H9 (cell line): ENCODE measurements around the gene HPD. TPM values are rescaled to one million over a fixed set of nuclear protein-coding genes. Genes with fewer than 3 reads are reported as not detected.

Source experiments
- DNase-seq: peaks from one replicate; pipeline ENCODE4 v3.0.0-alpha.2; 2017
- H2AFZ ChIP-seq: one replicate; pipeline ENCODE4 v1.6.1; 2013; ENCODE audit warnings: mild to moderate bottlenecking, low read length, control low read depth, moderate library complexity
- H2AK5ac ChIP-seq: 2 replicates; pipeline ENCODE4 v1.6.1; 2013; ENCODE audit warnings: low read length, control low read depth, mixed read lengths; ENCODE audit not compliant: insufficient read length
- H2BK120ac ChIP-seq: one replicate; pipeline ENCODE4 v1.6.1; 2013; ENCODE audit warnings: low read depth, mild to moderate bottlenecking, low read length, control low read depth, inconsistent platforms; ENCODE audit not compliant: poor library complexity, severe bottlenecking
- H2BK12ac ChIP-seq: 2 replicates; pipeline ENCODE4 v1.6.1; 2013; ENCODE audit warnings: low read length, control low read depth, mixed read lengths, low read depth; ENCODE audit not compliant: insufficient read length
- H2BK15ac ChIP-seq: 2 replicates; pipeline ENCODE4 v1.6.1; 2013; ENCODE audit warnings: low read depth, low read length, control low read depth
- H2BK20ac ChIP-seq: one replicate; pipeline ENCODE4 v1.6.1; 2013; ENCODE audit warnings: low read depth, mild to moderate bottlenecking, low read length, control low read depth, inconsistent platforms; ENCODE audit not compliant: poor library complexity, severe bottlenecking
- H2BK5ac ChIP-seq: 2 replicates; pipeline ENCODE4 v1.6.1; 2013; ENCODE audit warnings: low read length, control low read depth, mixed read lengths; ENCODE audit not compliant: insufficient read length
- H3K14ac ChIP-seq: 2 replicates; pipeline ENCODE4 v1.6.1; 2013; ENCODE audit warnings: low read length, control low read depth; ENCODE audit not compliant: insufficient read depth
- H3K18ac ChIP-seq: 2 replicates; pipeline ENCODE4 v1.6.1; 2013; ENCODE audit warnings: low read depth, mild to moderate bottlenecking, mixed read lengths, low read length, control low read depth; ENCODE audit not compliant: insufficient read length
- H3K23ac ChIP-seq: 2 replicates; pipeline ENCODE4 v1.6.1; 2013; ENCODE audit warnings: low read length, control low read depth, mixed read lengths, low read depth; ENCODE audit not compliant: insufficient read length
- H3K23me2 ChIP-seq: 2 replicates; pipeline ENCODE4 v1.6.1; 2013; ENCODE audit warnings: low read depth, mild to moderate bottlenecking, mixed read lengths, low read length, control low read depth; ENCODE audit not compliant: insufficient read length, poor library complexity, severe bottlenecking
- H3K27ac ChIP-seq: 2 replicates; pipeline ENCODE4 v1.5.1; 2013; ENCODE audit warnings: low read length, control low read depth, mixed read lengths, low read depth; ENCODE audit not compliant: insufficient read length
- H3K27me3 ChIP-seq: 2 replicates; pipeline ENCODE4 v1.6.1; 2013; ENCODE audit warnings: low read length, control low read depth, inconsistent platforms; ENCODE audit not compliant: insufficient read depth
- H3K4ac ChIP-seq: 2 replicates; pipeline ENCODE4 v1.6.1; 2013; ENCODE audit warnings: low read depth, mild to moderate bottlenecking, control low read depth, inconsistent platforms, low read length, moderate library complexity
- H3K4me1 ChIP-seq: 2 replicates; pipeline ENCODE4 v1.6.1; 2013; ENCODE audit warnings: low read length, control low read depth, inconsistent platforms; ENCODE audit not compliant: insufficient read depth
- H3K4me2 ChIP-seq: 2 replicates; pipeline ENCODE4 v1.6.1; 2013; ENCODE audit warnings: low read length, control low read depth, mixed read lengths; ENCODE audit not compliant: insufficient read length, insufficient read depth
- H3K56ac ChIP-seq: 2 replicates; pipeline ENCODE4 v1.6.1; 2013; ENCODE audit warnings: low read depth, mild to moderate bottlenecking, mixed read lengths, low read length, control low read depth; ENCODE audit not compliant: insufficient read length
- H3K79me1 ChIP-seq: 2 replicates; pipeline ENCODE4 v1.6.1; 2013; ENCODE audit warnings: low read depth, mild to moderate bottlenecking, moderate library complexity, low read length, control low read depth, inconsistent platforms; ENCODE audit not compliant: insufficient read depth, poor library complexity, severe bottlenecking
- H3K79me2 ChIP-seq: 2 replicates; pipeline ENCODE4 v1.6.1; 2013; ENCODE audit warnings: low read length, control low read depth, inconsistent platforms; ENCODE audit not compliant: insufficient read depth
- H3K9ac ChIP-seq: 2 replicates; pipeline ENCODE4 v1.6.1; 2013; ENCODE audit warnings: low read length, control low read depth, mixed read lengths; ENCODE audit not compliant: insufficient read length; ENCODE audit errors: extremely low read depth
- H3K9me3 ChIP-seq: one replicate; pipeline ENCODE4 v1.6.1; 2013; ENCODE audit warnings: low read depth, low read length, inconsistent platforms; ENCODE audit not compliant: control insufficient read depth
- H3T11ph ChIP-seq: one replicate; pipeline ENCODE4 v1.6.1; 2013; ENCODE audit warnings: mild to moderate bottlenecking, low read length, control low read depth, inconsistent platforms
- H4K20me1 ChIP-seq: one replicate; pipeline ENCODE4 v1.6.1; 2013; ENCODE audit not compliant: control insufficient read depth, insufficient read length, insufficient read depth
- H4K5ac ChIP-seq: 2 replicates; pipeline ENCODE4 v1.6.1; 2013; ENCODE audit warnings: low read depth, mild to moderate bottlenecking, mixed read lengths, low read length, control low read depth; ENCODE audit not compliant: insufficient read length
- H4K8ac ChIP-seq: replicated peaks from 2 replicates; pipeline ENCODE4 v1.6.1; 2013; ENCODE audit warnings: low read length, control low read depth, mixed read lengths, low read depth; ENCODE audit not compliant: insufficient read length
- H4K91ac ChIP-seq: 2 replicates; pipeline ENCODE4 v1.6.1; 2013; ENCODE audit warnings: low read depth, mild to moderate bottlenecking, moderate library complexity, mixed read lengths, low read length, control low read depth; ENCODE audit not compliant: insufficient read length
- H3K27ac Mint-ChIP-seq, 3 experiments: 2 replicates in 2 of 3; 3 replicates in 1 of 3; pipeline ENCODE4 v1.8.0; 2020 to 2021; ENCODE audit warnings: mixed read lengths in 3 of 3, mild to moderate bottlenecking in 1 of 3, moderate library complexity in 1 of 3
- H3K27me3 Mint-ChIP-seq: 2 replicates; pipeline ENCODE4 v1.8.0; 2021; ENCODE audit warnings: low read depth, mild to moderate bottlenecking, moderate library complexity, mixed read lengths
- H3K36me3 Mint-ChIP-seq, 3 experiments: 2 replicates in 2 of 3; 3 replicates in 1 of 3; pipeline ENCODE4 v1.8.0; 2020 to 2021; ENCODE audit warnings: low read depth in 3 of 3, mixed read lengths in 3 of 3; ENCODE audit not compliant: insufficient read depth in 1 of 3
- H3K4me1 Mint-ChIP-seq, 2 experiments: 2 replicates each; pipeline ENCODE4 v1.8.0; 2020; ENCODE audit warnings: mixed read lengths in 2 of 2
- H3K4me3 Mint-ChIP-seq, 2 experiments: 2 replicates in 1 of 2; 3 replicates in 1 of 2; pipeline ENCODE4 v1.8.0; 2020 to 2021; ENCODE audit warnings: mild to moderate bottlenecking in 2 of 2, mixed read lengths in 2 of 2, moderate library complexity in 1 of 2
- H3K9me3 Mint-ChIP-seq, 2 experiments: 2 replicates in 1 of 2; 3 replicates in 1 of 2; pipeline ENCODE4 v1.8.0; 2020; ENCODE audit warnings: mild to moderate bottlenecking in 2 of 2, mixed read lengths in 2 of 2, moderate library complexity in 1 of 2
- WGBS: extraction: QIAGEN DNeasy Blood & Tissue Kit; methylation state at CpG from one replicate; pipeline ENCODE4 v1.1.7; 2013; ENCODE audit warnings: missing lambda C conversion rate, low lambda C conversion rate, mixed read lengths; ENCODE audit not compliant: insufficient read length; ENCODE audit errors: extremely low coverage; 5-methylcytosine and 5-hydroxymethylcytosine counted together
- total RNA-seq: library from RNA; stranded (reverse); gene quantifications from 2 replicates; pipeline ENCODE4 v1.2.1, GENCODE V29; 2021
- TF ChIP-seq, protein P1 (sequence below): fragments of 200-600 bp; sonication (generic); conservative IDR thresholded peaks from 3 replicates; pipeline ENCODE4 v1.8.0; 2021; ENCODE audit warnings: antibody characterized with exemption, mild to moderate bottlenecking

HPD gene
- total RNA-seq, 1 experiment from 2014 or later, result not detected

DNA sequence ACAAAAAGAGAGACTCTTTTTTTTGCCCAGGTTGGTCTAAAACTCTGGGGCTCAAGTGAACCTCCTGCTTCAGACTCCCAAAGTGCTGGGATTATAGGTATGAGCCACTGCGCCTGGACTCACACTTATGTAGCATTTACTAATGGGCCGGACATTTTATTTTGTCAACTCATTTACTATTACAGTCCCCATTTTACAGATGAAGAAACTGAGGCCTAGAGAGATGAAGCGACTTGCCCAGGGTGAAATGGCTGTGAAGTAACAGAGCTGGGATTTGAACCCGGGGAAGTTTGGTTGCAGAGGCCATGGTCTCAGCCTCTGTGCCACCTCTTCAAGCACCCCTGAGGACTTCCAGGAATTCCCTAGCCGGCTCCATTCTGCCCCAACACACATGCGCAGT, 9.4 kb downstream of the HPD start:
- Histone ChIP-seq H3T11ph (no peak overlapping the region), H2BK12ac (no peak overlapping the region), H3K18ac (no peak overlapping the region), H4K91ac (no peak overlapping the region), H4K5ac (no peak overlapping the region), H3K79me2 (no peaks in the 10 kb centered on the region), H3K4me1 (no peaks in the 10 kb centered on the region), H3K14ac (no peak overlapping the region), H2AK5ac (no peak overlapping the region), H3K56ac (no peak overlapping the region), H2BK5ac (no peak overlapping the region), H3K23ac (no peak overlapping the region), H3K23me2 (no peaks in the 10 kb centered on the region), H4K20me1 (no peaks in the 10 kb centered on the region), H2AFZ (no peak overlapping the region), H2BK20ac (no peak overlapping the region), H3K9me3 (no peaks in the 10 kb centered on the region), H2BK120ac (no peak overlapping the region), H3K4ac (no peak overlapping the region), H3K4me2 (no peak overlapping the region), H3K27ac (no peak overlapping the region), H4K8ac (no peak overlapping the region), H3K9ac (no peak overlapping the region), H3K79me1 (no peaks in the 10 kb centered on the region), H3K27me3 (no peaks in the 10 kb centered on the region), H2BK15ac (no peak overlapping the region)
- Mint-ChIP-seq H3K4me3 (no peak overlapping the region), H3K27ac (no peak overlapping the region), H3K36me3 (no peaks in the 10 kb centered on the region), H3K4me1 (no peaks in the 10 kb centered on the region), H3K27me3 (no peaks in the 10 kb centered on the region), H3K9me3 (no peaks in the 10 kb centered on the region)
- no CpG with 5 or more reads among the region's 6 CpGs for WGBS
- TF ChIP-seq, protein P1, sequence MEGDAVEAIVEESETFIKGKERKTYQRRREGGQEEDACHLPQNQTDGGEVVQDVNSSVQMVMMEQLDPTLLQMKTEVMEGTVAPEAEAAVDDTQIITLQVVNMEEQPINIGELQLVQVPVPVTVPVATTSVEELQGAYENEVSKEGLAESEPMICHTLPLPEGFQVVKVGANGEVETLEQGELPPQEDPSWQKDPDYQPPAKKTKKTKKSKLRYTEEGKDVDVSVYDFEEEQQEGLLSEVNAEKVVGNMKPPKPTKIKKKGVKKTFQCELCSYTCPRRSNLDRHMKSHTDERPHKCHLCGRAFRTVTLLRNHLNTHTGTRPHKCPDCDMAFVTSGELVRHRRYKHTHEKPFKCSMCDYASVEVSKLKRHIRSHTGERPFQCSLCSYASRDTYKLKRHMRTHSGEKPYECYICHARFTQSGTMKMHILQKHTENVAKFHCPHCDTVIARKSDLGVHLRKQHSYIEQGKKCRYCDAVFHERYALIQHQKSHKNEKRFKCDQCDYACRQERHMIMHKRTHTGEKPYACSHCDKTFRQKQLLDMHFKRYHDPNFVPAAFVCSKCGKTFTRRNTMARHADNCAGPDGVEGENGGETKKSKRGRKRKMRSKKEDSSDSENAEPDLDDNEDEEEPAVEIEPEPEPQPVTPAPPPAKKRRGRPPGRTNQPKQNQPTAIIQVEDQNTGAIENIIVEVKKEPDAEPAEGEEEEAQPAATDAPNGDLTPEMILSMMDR, result no peak
- DNase-seq, result no peak
